Mammary microvascular endothelial cell (primary cell): ENCODE data around the gene CFAP206. TPM values are rescaled to one million over a fixed set of nuclear protein-coding genes. Genes with fewer than 3 reads are reported as not detected.

Source experiments
- total RNA-seq: library from RNA; depleted of rRNA; stranded (reverse); fragments of >200 nt; gene quantifications from 2 replicates; pipeline ENCODE4 v1.2.3, GENCODE V29; 2015

Gene CFAP206, protein sequence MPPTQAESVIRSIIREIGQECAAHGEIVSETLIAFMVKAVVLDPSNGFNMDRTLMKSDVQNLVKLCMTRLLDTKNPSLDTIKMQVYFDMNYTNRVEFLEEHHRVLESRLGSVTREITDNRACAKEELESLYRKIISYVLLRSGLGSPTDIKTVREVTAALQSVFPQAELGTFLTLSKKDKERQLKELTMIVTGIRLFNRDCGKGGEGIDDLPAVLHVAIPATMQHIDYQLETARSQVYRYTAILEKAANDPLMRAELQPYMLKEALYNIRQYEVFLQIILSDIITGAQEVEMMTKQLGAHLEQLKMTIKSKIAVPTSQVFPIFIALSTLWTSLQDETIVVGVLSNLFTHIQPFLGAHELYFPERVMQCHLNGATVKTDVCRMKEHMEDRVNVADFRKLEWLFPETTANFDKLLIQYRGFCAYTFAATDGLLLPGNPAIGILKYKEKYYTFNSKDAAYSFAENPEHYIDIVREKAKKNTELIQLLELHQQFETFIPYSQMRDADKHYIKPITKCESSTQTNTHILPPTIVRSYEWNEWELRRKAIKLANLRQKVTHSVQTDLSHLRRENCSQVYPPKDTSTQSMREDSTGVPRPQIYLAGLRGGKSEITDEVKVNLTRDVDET
- 0.20 and 0.40 TPM in 2 replicates for total RNA-seq

GRCh38 chr6:87407901-87408720 is at the start of gene CFAP206:
CFAP206 (plus strand) TSS chr6:87407972; CDS start chr6:87409840, 1,868 bp downstream.

GRCh38 chr6:87472525-87473418 is 65.0 kb downstream of the CFAP206 start, which contains the start of gene SLC35A1:
SLC35A1 (plus strand) TSS chr6:87472974; CDS start chr6:87473004, 30 bp downstream.

Other genes with a start within 250 kb of the CFAP206 start
- 3.1 and 4.5 TPM in 2 replicates for gene SMIM8, start 85.4 kb upstream of the CFAP206 start, total RNA-seq
- gene GJB7, start 78.7 kb upstream of the CFAP206 start, total RNA-seq, result not detected in 2 replicates
- gene C6orf163, start 63.2 kb upstream of the CFAP206 start, total RNA-seq, result 0.74 and 1.00 TPM in 2 replicates
- gene SLC35A1, start 65.0 kb downstream of the CFAP206 start, total RNA-seq, result 10.8 and 13.2 TPM in 2 replicates
- gene RARS2, start 182.0 kb downstream of the CFAP206 start, total RNA-seq, result 22.7 and 23.6 TPM in 2 replicates
- 17.8 and 23.4 TPM in 2 replicates for gene ORC3, start 182.2 kb downstream of the CFAP206 start, total RNA-seq